ENCODE measurements around the gene DCAKD. TPM values are rescaled to one million over a fixed set of nuclear protein-coding genes. Genes with fewer than 3 reads are reported as not detected.

DCAKD gene
- total and polyA plus RNA-seq, 8 donors, result 20.5 to 50.8 (median 44.9) TPM

DNA sequence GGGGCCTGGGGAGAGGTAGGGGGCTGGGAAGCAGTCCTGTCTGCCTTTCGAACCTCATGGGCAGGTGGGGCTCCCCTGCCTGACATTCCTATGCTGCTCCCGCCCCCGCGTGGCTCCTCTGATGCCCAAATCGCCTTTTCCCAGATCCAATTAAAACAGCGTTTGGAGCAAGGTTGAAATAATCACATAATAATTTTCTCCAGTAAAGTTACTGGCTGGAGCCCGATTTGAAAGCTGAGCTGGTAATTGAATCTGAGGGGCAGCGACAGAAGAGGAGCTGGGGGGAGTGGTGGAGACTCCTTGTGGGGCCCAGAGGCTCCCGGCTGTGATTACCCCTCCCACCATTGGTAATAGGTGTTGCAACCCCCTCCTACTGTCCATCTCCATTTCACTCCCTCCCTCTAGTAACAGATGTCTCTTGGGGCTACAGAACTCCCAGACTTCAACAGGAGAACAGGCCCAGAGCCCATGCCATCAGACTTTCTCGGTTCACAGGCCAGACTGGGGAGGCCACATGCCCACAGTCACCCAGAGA, 44.4 kb downstream of the DCAKD start:
- peaks cover 0 to 19% of the 10 kb centered on the region in 2 donors for H3K27me3 ChIP-seq
- H3K9me3 ChIP-seq, result no peaks in the 10 kb centered on the region
- H3K36me3 ChIP-seq, result no peaks in the 10 kb centered on the region
- peak in 1 of 4 donors; percentile 26 for DNase-seq
- TF ChIP-seq, protein P1, sequence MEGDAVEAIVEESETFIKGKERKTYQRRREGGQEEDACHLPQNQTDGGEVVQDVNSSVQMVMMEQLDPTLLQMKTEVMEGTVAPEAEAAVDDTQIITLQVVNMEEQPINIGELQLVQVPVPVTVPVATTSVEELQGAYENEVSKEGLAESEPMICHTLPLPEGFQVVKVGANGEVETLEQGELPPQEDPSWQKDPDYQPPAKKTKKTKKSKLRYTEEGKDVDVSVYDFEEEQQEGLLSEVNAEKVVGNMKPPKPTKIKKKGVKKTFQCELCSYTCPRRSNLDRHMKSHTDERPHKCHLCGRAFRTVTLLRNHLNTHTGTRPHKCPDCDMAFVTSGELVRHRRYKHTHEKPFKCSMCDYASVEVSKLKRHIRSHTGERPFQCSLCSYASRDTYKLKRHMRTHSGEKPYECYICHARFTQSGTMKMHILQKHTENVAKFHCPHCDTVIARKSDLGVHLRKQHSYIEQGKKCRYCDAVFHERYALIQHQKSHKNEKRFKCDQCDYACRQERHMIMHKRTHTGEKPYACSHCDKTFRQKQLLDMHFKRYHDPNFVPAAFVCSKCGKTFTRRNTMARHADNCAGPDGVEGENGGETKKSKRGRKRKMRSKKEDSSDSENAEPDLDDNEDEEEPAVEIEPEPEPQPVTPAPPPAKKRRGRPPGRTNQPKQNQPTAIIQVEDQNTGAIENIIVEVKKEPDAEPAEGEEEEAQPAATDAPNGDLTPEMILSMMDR (IDR thresholded peaks at IDR 0.05), result no peak
- no peak overlapping the region for H3K4me3 ChIP-seq
- ATAC-seq, result no peak
- H3K4me1 ChIP-seq, result no peaks in the 10 kb centered on the region
- intact Hi-C loops (cut with DNase I), result no loop called here
- no peak overlapping the region for H3K27ac ChIP-seq

DNA sequence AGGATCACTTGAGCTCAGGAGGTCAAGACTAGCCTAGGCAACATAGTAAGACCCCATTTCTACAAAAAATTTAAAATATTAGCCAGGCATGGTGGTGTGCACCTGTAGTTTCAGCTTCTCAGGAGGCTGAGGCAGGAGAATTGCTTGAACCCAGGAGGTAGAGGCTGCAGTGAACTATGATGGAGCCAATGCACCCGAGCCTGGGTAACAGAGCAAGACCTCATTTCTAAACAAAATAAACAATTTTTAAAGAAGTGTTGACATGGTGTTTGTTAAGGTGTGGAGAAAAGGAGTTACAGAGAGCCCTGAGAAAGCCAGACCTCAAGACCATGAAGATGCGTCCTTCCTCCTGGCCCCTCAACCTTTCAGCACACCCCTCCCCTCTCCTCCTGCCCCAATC, 45.7 kb downstream of the DCAKD start:
- intact Hi-C loops (cut with DNase I), result no loop called here
- H3K27ac ChIP-seq, result no peak overlapping the region

DNA sequence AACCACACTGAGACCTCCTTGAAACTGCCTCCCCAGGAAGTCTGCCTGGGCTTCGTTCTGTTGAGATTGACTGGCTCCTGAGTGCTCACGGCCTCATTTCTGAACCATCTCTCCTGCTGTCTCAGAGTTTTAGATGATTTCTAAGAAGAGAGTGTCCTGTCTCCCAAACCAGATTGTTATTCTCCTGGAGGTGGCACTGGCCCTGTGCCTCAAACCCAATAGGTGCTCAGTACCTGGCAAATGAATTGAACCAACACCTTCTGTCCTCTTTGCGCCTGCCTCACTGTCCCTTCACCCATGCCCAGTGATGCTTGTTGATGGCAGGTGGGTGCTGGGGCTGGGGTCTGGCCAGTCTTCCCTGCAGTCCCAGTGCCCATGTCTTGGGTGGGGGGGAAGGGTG, 47.0 kb downstream of the DCAKD start:
- intact Hi-C loops (cut with DNase I), result no loop called here
- Histone ChIP-seq H3K36me3 (no peaks in the 10 kb centered on the region), H3K4me3 (no peak overlapping the region), H3K4me1 (no peaks in the 10 kb centered on the region), H3K9me3 (peaks cover 0 to 3% of the 10 kb centered on the region in 2 donors), H3K27ac (no peak overlapping the region), H3K27me3 (peaks cover 0 to 19% of the 10 kb centered on the region in 2 donors)
- ATAC-seq (no peak), DNase-seq (no peak)
- TF ChIP-seq, protein P1 (IDR thresholded peaks at IDR 0.05), result no peak

More for the DNA sequence above, 45.7 kb downstream of the DCAKD start:
- DNase-seq (no peak), ATAC-seq (no peak)
- Histone ChIP-seq H3K9me3 (no peaks in the 10 kb centered on the region), H3K36me3 (no peaks in the 10 kb centered on the region), H3K4me3 (no peak overlapping the region), H3K4me1 (no peaks in the 10 kb centered on the region), H3K27me3 (peaks cover 0 to 19% of the 10 kb centered on the region in 2 donors)
- TF ChIP-seq, protein P1 (IDR thresholded peaks at IDR 0.05), result no peak

DNA sequence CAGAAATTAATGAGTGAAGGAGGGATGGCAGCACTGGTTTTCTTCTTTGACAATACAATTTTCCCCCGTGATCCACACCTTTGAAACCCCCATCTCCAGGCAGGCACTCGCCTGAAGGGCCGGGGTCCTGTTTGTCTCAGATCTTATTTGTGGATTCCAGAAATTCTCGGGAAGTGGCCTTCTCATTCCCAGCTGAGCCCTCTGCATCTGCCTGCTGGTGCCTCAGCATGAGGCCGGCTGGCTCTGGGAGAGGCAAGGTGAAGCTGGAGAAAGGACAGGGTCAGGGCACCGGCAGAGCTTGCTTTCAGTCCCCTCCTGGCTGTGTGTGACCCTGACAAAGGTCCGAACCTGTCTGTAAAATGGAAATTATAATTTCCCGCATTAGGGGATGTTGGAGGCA, 47.6 kb downstream of the DCAKD start:
- H3K4me3 ChIP-seq, result no peak overlapping the region
- H3K36me3 ChIP-seq, result no peaks in the 10 kb centered on the region
- no peak overlapping the region for H3K27ac ChIP-seq
- TF ChIP-seq, protein P1 (IDR thresholded peaks at IDR 0.05), result no peak
- intact Hi-C loops (cut with DNase I), result no loop called here
- no peaks in the 10 kb centered on the region for H3K4me1 ChIP-seq
- ATAC-seq (no peak), DNase-seq (no peak)
- H3K9me3 ChIP-seq, result peaks cover 0 to 5% of the 10 kb centered on the region in 2 donors
- H3K27me3 ChIP-seq, result peaks cover 0 to 19% of the 10 kb centered on the region in 2 donors

DNA sequence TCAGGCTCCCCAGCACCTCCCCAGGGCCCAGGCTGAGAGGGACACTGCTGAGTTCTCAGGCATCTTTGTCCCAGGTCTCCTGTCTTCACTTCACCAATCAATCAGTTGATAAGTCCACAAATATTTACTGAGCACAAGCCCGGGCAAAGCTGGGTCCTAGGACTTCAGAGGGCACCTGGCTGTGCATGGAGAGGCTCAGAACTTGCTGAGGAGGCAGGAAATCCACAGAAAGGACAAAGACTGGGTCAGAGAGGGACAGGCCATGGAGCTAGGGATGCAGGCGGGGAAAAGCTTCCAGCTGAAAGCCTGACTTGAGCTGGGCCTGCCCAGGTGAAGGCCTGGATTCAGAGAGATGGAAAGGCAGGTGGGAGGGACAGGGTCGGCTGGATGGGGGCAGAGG, 50.1 kb downstream of the DCAKD start:
- Histone ChIP-seq H3K27me3 (peaks cover 0 to 36% of the 10 kb centered on the region in 2 donors), H3K27ac (no peak overlapping the region), H3K9me3 (peaks cover 0 to 5% of the 10 kb centered on the region in 2 donors), H3K36me3 (no peaks in the 10 kb centered on the region), H3K4me1 (no peaks in the 10 kb centered on the region), H3K4me3 (no peak overlapping the region)
- ATAC-seq (no peak), DNase-seq (no peak)
- TF ChIP-seq, protein P1 (IDR thresholded peaks at IDR 0.05), result no peak
- intact Hi-C loops (cut with DNase I), result no loop called here
